Neural cell (in vitro differentiated cells): ENCODE measurements around the gene DCAF11. TPM values are rescaled to one million over a fixed set of nuclear protein-coding genes. Genes with fewer than 3 reads are reported as not detected.

Source experiments
- H2AFZ ChIP-seq: fragments of 200-600, 300-800 bp; sonication (generic), shearing (Covaris generic); 2 replicates; pipeline ENCODE4 v1.6.0; 2014; ENCODE audit warnings: low read depth, mild to moderate bottlenecking, antibody characterized with exemption, low read length, moderate library complexity
- H3F3A ChIP-seq: fragments of 200-600 bp; shearing (Covaris generic); 2 replicates; pipeline ENCODE4 v1.6.1; 2016; ENCODE audit warnings: mild to moderate bottlenecking, moderate library complexity, mixed read lengths, antibody characterized with exemption, low read length; ENCODE audit not compliant: insufficient read depth, poor library complexity, severe bottlenecking
- H3K27ac ChIP-seq: fragments of 200-600, 300-800 bp; sonication (generic), shearing (Covaris generic); 2 replicates; pipeline ENCODE4 v1.5.1; 2014; ENCODE audit warnings: mild to moderate bottlenecking, low read length, moderate library complexity
- H3K27me3 ChIP-seq: fragments of 300-800, 200-600 bp; sonication (generic), shearing (Covaris generic); 2 replicates; pipeline ENCODE4 v1.6.0; 2014; ENCODE audit warnings: mild to moderate bottlenecking, low read depth, low read length, moderate library complexity; ENCODE audit not compliant: insufficient read depth
- H3K36me3 ChIP-seq: fragments of 300-800, 200-600 bp; sonication (generic), shearing (Covaris generic); 2 replicates; pipeline ENCODE4 v1.5.1; 2014; ENCODE audit warnings: mild to moderate bottlenecking, antibody characterized with exemption, low read length, moderate library complexity; ENCODE audit not compliant: insufficient read depth
- H3K4me2 ChIP-seq: fragments of 300-800, 200-600 bp; sonication (generic), shearing (Covaris generic); 2 replicates; pipeline ENCODE4 v1.6.0; 2014; ENCODE audit warnings: mild to moderate bottlenecking, low read length
- H3K4me3 ChIP-seq: fragments of 300-800, 200-600 bp; sonication (generic), shearing (Covaris generic); 2 replicates; pipeline ENCODE4 v1.5.1; 2014; ENCODE audit warnings: mild to moderate bottlenecking, low read length, moderate library complexity
- H3K79me2 ChIP-seq: fragments of 200-600 bp; shearing (Covaris generic); replicated peaks from 2 replicates; pipeline ENCODE4 v1.6.0; 2014; ENCODE audit warnings: mild to moderate bottlenecking, low read length, moderate library complexity; ENCODE audit not compliant: insufficient read depth
- H3K9ac ChIP-seq: fragments of 300-800, 200-600 bp; sonication (generic), shearing (Covaris generic); 2 replicates; pipeline ENCODE4 v1.6.1; 2016; ENCODE audit warnings: mild to moderate bottlenecking, low read length, mixed read lengths
- H3K9me2 ChIP-seq: fragments of 200-600 bp; shearing (Covaris generic); 2 replicates; pipeline ENCODE4 v1.6.1; 2016; ENCODE audit warnings: mild to moderate bottlenecking, low read length, mixed read lengths; ENCODE audit not compliant: insufficient read depth
- H3K9me3 ChIP-seq: fragments of 200-600, 300-800 bp; sonication (generic), shearing (Covaris generic); 2 replicates; pipeline ENCODE4 v1.6.1; 2016; ENCODE audit warnings: mild to moderate bottlenecking, mixed run types, low read length, moderate library complexity, mixed read lengths
- H4K20me1 ChIP-seq: fragments of 200-600 bp; shearing (Covaris generic); 2 replicates; pipeline ENCODE4 v1.6.1; 2016; ENCODE audit warnings: mild to moderate bottlenecking, mixed run types; ENCODE audit not compliant: insufficient read depth
- EP300 ChIP-seq: fragments of 450-650 bp; conservative IDR thresholded peaks from 2 replicates; pipeline ENCODE4 v1.6.1; 2014; ENCODE audit warnings: antibody characterized with exemption, mild to moderate bottlenecking, moderate library complexity; ENCODE audit not compliant: poor library complexity, severe bottlenecking
- EZH2 ChIP-seq: fragments of 200-600, 300-800 bp; shearing (Covaris generic), sonication (generic); IDR thresholded peaks from 2 replicates; pipeline ENCODE4 v1.6.1; 2014; ENCODE audit warnings: antibody characterized with exemption, low read length, borderline replicate concordance, mild to moderate bottlenecking; ENCODE audit not compliant: insufficient read depth, poor library complexity, severe bottlenecking
- MXI1 ChIP-seq: fragments of 450-650 bp; conservative IDR thresholded peaks from 2 replicates; pipeline ENCODE4 v1.6.1; 2014; ENCODE audit warnings: antibody characterized with exemption, mild to moderate bottlenecking; ENCODE audit not compliant: poor library complexity, severe bottlenecking
- POLR2AphosphoS5 ChIP-seq: IDR thresholded peaks from 2 replicates; pipeline ENCODE4 v1.6.1; 2012
- RAD21 ChIP-seq: fragments of 450-650 bp; conservative IDR thresholded peaks from 2 replicates; pipeline ENCODE4 v1.6.1; 2014; ENCODE audit warnings: antibody characterized with exemption, mild to moderate bottlenecking, moderate library complexity
- SMC3 ChIP-seq: fragments of 450-650 bp; conservative IDR thresholded peaks from 2 replicates; pipeline ENCODE4 v1.6.1; 2014; ENCODE audit warnings: antibody characterized with exemption, mild to moderate bottlenecking, moderate library complexity; ENCODE audit not compliant: poor library complexity
- TAF1 ChIP-seq: IDR thresholded peaks from 2 replicates; pipeline ENCODE4 v1.6.1; 2012; ENCODE audit warnings: low read depth
- polyA plus RNA-seq: library from polyadenylated mRNA; depleted of rRNA; stranded (reverse); fragments of >200 nt; gene quantifications from 2 replicates; pipeline ENCODE4 v1.2.3, GENCODE V29; 2014
- TF ChIP-seq, protein P1 (sequence below): IDR thresholded peaks from 2 replicates; pipeline ENCODE4 v1.6.1; 2012; ENCODE audit warnings: borderline replicate concordance
- TF ChIP-seq, protein P2 (sequence below): fragments of 450-650 bp; IDR thresholded peaks from 2 replicates; pipeline ENCODE4 v1.5.1; 2014; ENCODE audit warnings: antibody characterized with exemption, mild to moderate bottlenecking, moderate library complexity; ENCODE audit not compliant: poor library complexity, severe bottlenecking

The DCAF11 gene
- polyA plus RNA-seq, 1 donor from 2014 or later = 74.5 TPM

DNA sequence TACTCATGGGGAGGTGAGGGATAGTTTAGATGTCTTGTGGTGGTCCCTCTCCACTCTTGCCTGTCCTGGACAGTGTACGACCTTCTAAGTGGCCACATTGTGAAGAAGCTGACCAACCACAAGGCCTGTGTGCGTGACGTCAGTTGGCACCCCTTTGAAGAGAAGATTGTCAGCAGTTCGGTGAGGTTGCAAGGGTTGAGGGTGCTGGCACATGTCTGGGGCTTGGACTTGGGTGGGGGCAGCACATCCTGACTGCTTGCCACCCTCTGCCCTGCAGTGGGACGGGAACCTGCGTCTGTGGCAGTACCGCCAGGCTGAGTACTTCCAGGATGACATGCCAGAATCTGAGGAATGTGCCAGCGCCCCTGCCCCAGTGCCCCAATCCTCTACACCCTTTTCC is 8.3 kb downstream of the DCAF11 start:
- Histone ChIP-seq H3K9me3 (no peaks in the 10 kb centered on the region), H3F3A (no peaks in the 10 kb centered on the region), H3K79me2 (no peaks in the 10 kb centered on the region), H3K9me2 (no peaks in the 10 kb centered on the region), H3K4me2 (no peak overlapping the region), H3K27ac (no peak overlapping the region), H3K9ac (no peak overlapping the region), H3K27me3 (no peaks in the 10 kb centered on the region), H3K4me3 (no peak overlapping the region), H4K20me1 (no peaks in the 10 kb centered on the region), H3K36me3 (no peaks in the 10 kb centered on the region), H2AFZ (no peak overlapping the region)
- TF ChIP-seq, protein P1, sequence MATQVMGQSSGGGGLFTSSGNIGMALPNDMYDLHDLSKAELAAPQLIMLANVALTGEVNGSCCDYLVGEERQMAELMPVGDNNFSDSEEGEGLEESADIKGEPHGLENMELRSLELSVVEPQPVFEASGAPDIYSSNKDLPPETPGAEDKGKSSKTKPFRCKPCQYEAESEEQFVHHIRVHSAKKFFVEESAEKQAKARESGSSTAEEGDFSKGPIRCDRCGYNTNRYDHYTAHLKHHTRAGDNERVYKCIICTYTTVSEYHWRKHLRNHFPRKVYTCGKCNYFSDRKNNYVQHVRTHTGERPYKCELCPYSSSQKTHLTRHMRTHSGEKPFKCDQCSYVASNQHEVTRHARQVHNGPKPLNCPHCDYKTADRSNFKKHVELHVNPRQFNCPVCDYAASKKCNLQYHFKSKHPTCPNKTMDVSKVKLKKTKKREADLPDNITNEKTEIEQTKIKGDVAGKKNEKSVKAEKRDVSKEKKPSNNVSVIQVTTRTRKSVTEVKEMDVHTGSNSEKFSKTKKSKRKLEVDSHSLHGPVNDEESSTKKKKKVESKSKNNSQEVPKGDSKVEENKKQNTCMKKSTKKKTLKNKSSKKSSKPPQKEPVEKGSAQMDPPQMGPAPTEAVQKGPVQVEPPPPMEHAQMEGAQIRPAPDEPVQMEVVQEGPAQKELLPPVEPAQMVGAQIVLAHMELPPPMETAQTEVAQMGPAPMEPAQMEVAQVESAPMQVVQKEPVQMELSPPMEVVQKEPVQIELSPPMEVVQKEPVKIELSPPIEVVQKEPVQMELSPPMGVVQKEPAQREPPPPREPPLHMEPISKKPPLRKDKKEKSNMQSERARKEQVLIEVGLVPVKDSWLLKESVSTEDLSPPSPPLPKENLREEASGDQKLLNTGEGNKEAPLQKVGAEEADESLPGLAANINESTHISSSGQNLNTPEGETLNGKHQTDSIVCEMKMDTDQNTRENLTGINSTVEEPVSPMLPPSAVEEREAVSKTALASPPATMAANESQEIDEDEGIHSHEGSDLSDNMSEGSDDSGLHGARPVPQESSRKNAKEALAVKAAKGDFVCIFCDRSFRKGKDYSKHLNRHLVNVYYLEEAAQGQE = no peak
- TF ChIP-seq RAD21 (no peak), TAF1 (no peak), EP300 (no peak)
- TF ChIP-seq, protein P2, sequence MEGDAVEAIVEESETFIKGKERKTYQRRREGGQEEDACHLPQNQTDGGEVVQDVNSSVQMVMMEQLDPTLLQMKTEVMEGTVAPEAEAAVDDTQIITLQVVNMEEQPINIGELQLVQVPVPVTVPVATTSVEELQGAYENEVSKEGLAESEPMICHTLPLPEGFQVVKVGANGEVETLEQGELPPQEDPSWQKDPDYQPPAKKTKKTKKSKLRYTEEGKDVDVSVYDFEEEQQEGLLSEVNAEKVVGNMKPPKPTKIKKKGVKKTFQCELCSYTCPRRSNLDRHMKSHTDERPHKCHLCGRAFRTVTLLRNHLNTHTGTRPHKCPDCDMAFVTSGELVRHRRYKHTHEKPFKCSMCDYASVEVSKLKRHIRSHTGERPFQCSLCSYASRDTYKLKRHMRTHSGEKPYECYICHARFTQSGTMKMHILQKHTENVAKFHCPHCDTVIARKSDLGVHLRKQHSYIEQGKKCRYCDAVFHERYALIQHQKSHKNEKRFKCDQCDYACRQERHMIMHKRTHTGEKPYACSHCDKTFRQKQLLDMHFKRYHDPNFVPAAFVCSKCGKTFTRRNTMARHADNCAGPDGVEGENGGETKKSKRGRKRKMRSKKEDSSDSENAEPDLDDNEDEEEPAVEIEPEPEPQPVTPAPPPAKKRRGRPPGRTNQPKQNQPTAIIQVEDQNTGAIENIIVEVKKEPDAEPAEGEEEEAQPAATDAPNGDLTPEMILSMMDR = no peak

DNA sequence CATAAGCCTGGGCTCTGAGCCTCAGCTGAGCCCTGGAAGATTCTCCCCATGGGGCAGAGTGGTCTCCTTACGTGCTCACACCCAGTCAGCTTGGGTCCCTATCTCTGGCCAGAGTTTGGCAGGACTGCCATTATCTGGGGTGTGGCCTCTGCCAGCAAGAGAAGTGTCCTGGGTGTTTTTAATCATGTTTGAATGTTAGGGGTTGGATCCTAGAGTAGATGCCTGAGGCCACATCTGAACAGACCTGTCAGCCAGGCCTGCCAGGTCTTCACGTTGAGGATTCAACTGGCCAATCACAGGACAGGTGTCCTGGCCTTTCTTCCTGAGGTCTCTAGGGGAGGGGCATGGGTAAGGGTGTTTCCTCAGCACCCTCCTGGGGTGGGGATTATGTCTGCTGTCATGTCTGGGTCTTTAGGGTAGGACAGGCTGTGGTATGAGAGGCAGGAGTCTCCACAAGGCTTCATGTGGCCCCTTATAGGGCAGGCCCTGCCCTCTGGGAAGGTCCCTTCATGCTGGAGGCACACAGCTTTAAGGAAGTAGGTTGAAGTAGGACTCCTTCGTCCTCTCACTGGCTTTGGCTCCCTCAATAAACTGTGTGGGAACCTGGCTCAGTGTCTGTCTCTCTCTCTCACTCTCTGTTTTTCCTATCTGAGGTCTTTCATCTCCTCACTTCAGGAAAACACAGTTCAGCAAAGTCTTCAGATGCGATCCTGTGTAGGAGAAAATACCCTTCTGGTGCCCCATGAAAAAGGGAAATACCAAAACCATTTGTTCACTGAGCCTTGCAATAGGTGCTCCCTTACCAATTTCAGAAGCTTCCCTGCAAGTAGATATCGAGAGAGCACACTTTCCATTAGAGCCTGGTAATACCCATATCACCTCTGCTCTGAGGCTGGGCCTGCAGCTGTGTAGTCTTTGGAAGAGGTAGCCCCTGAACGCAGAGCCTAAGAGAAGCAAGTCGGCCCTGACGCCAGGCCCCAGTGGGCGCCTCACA is 9.1 kb downstream of the DCAF11 start:
- H4K20me1 ChIP-seq = no peaks in the 10 kb centered on the region
- no peak overlapping the region for H3K9ac ChIP-seq
- H3K9me2 ChIP-seq = no peaks in the 10 kb centered on the region
- no peaks in the 10 kb centered on the region for H3K9me3 ChIP-seq
- H3K4me2 ChIP-seq = no peak overlapping the region
- H3K79me2 ChIP-seq = no peaks in the 10 kb centered on the region
- H3K4me3 ChIP-seq = no peak overlapping the region
- no peaks in the 10 kb centered on the region for H3K27me3 ChIP-seq
- no peaks in the 10 kb centered on the region for H3F3A ChIP-seq
- no peak overlapping the region for H3K27ac ChIP-seq
- TF ChIP-seq EZH2 = no peak
- TF ChIP-seq TAF1 = no peak
- TF ChIP-seq POLR2AphosphoS5 = no peak
- TF ChIP-seq EP300 = no peak
- TF ChIP-seq SMC3 = no peak
- TF ChIP-seq RAD21 = no peak
- TF ChIP-seq, protein P2 = no peak
- TF ChIP-seq MXI1 = no peak
- TF ChIP-seq, protein P1 = no peak
- no peaks in the 10 kb centered on the region for H3K36me3 ChIP-seq
- no peak overlapping the region for H2AFZ ChIP-seq
